Measurements from ENCODE around the gene TIFAB.

The TIFAB gene

GRCh38 chr5:135444360-135444759, 7.8 kb downstream of the TIFAB start:
- no peak for DNase-seq (ENCODE audit: low read depth in 1 of 2, low spot score in 1 of 2)

DNA sequence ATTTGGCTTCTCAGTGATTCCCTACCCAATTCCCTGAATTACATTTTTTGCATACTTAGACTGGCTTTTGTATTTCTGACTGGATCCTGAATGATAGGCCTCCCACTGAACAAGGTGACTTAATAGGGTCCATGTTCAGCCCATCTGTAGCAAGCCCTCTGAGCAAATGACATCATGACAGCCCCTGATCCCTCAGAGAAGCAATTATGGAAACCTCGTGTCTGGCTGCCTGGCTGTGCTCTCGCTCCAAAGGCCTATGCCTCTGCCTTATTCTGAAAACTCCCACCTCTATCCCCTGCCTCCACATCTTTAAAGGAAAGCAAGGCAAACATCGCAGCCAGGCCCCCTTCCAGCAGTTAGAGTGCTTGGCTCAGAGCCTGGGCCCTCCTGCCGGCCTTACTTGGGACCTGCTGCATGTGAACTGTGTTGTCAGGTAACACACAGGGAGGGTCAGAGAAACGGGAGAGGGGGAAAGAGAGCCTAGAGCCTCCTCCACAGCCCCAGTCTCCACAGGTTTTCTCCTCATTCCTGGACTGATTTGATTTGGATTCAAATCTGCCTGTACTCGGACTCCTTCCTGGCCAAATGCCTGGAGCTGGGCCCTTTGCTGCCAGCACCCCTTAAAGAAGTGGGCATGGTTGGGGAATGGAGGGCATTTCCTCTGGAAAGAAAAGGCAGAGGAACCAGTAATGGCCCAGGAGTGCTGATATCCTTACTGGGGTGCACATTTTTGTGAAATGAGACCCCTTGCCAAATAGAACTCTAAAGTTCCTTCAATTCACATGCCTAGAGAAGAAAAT, 8.8 kb downstream of the TIFAB start:
- DNase-seq (ENCODE audit: low read depth in 1 of 2, low spot score in 1 of 2): no peak

DNA sequence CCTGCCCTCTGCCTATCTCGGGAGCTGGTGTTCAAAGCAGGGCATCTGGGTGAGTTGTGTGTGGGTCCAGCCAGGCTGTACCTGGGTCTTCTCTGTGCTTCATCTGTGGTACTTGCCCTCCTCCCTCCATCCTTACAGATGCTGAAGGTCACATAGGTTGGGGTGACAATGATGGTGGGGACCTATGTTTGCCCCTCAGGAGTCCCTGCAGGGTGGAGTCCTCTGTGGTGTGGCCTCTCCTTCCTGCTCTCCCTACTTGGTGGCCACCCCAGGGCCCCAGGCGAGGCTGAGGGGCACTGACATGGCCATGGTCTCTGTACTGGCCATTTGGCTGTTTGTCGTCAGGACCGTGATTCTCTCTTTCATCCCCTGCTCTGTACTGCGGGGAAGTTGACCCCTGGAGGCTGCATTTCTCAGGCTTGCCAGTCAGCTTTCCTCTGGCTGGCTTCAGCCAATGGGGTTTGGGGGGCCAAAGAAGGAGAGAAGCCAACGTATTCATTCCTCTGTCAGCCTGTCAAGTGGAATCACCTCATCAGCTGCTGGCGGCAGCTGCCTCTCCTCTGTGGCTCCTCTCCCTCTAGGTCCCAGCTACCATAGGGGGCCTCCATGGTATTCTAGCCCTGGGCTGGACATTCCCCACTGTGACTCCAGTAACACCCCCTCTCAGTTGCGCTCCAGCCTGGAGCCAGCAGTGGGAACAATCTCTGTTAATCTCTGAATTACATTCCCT, 9.6 kb downstream of the TIFAB start:
- no peak for DNase-seq (ENCODE audit: low read depth in 1 of 2, low spot score in 1 of 2)

DNA sequence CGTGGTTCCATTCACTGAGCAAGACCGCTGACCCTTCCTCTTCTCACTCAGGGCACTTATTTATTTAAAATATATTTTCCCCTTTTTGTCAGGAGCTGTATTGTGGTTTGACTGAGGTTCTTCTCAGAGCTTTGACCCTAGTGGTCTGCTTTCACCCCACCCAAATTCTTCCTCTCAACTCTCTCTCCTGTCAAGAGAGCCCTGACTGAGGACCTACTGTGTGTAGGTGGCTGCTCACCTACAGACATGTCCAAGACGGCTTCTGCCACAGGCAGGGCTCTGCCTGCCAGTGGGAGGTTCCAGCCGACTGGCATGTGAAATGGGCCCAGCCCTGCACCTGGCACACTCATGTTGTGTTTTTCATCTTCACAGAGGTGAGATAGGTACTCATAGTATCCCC, 10.2 kb downstream of the TIFAB start:
- DNase-seq (ENCODE audit: low read depth in 1 of 2, low spot score in 1 of 2): no peak

DNA sequence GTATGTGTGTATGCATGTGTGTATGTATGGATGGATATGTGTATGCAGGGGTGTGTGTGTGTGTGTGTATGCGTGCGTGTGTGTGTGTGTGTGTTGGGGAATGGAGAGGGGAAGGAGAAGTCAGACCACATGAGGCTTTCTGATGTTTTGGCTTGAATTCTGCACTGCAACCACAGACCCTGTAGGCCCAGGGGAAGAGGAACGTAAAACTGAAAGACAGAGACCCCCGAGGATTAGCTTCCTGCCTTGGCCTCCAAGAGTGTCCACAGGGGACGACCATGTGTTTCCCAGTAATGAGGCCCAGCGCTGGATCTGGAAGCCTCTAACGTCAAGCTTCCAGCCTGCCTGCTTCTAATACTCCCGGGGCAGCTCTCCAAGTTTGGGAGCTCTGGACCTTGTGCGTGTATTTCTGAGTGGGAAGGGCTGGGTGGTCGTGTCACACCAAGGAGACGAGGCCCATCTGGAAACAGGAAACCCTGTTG, 10.8 kb downstream of the TIFAB start:
- no peak for DNase-seq (ENCODE audit: low read depth in 1 of 2, low spot score in 1 of 2)

DNA sequence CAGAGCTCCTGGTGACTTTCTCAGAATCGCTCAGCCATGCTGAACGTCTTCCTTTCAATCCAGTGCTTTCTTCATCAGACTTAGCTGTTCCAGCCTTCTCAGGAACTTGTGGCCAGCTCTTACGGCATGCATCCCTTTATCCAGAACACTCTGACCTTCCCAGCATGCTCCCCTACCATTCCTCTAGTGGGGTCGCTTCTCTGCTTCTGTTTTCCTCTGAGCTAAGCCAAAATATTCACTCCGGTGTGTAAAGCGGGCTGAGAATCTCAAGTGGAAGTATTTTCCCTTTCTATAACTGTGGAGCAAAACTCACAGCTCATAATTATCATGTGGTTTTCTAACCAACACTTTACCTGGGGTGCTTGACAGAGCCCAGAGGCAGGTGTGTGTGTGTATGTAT, 11.2 kb downstream of the TIFAB start:
- no peak for DNase-seq (ENCODE audit: low read depth in 1 of 2, low spot score in 1 of 2)

- DNase-seq (ENCODE audit: low read depth in 1 of 2, low spot score in 1 of 2): no peak
These were observed 12.6 kb downstream of the TIFAB start for GRCh38 chr5:135439231-135440205.

DNA sequence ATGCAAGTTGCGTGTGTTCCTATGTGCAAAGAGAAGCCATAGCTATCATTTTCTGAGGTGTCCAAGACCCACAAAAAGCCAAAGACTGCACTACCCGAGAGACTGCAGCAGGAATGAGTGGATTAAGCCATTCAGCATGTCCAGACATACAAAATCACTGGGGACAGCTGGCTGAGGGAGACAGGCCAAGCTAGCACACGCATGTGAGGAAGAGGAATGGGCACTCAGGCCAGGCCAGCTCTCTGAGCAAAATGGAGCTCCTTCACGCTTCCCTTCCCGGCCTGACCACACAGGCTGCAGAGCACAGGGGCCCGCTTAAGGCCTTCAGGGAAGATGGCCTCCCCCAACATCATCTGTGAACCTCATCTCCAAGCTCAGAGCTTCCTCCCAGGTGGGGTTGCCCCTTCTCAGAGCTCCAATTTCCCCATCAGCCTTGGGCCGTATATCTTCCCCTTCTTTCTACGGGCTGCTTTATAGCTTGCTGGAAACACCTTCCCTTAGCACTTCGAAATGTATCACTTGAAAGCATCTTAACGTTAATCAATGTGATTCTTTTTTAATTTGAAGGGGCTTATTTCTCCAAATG, 13.4 kb downstream of the TIFAB start:
- DNase-seq (ENCODE audit: low read depth in 1 of 2, low spot score in 1 of 2): no peak

- DNase-seq (ENCODE audit: low read depth in 1 of 2, low spot score in 1 of 2): no peak
These were observed 14.2 kb downstream of the TIFAB start for GRCh38 chr5:135437796-135438560.

DNA sequence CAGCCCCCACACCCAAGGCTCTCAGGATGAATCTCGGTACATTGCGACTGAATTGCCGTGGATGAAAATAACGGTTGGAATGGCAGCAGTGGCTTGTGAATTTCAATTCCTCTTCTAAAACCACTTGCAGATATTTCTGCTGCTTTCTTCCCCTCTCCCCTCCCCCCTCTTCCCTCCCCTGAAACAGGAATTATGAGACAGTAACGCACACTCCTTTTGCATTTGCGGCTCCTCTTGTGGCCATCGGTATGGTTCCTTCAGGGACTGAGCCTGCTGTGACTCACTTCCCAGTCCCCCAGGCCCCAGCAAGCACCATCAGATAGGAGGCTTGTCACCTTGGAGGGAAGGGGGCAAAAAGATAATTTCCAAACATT, 14.7 kb downstream of the TIFAB start:
- no peak for DNase-seq (ENCODE audit: low read depth in 1 of 2, low spot score in 1 of 2)

DNA sequence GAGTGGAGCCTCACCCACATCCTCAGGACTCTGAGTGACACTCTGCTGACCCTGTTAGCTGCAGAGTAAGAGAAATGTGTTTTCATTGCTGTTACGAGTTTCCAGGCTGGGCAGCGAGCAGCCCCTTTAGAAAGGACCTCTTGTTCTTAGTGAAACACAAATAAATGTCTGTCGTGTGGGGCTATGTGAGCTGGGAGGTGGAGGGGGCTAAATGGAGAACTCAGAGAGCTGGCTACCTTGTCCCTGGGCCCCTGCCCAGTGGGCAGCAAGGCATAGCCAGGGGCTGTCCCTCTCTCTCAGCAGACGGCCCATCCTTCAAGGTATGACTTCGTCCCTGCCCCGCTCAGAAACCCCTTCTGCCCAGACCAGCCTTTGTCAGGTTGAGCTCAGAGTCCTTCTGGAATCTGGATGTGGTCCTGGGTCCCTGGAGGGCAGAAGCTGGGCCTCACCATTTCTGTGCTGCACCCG, 15.2 kb downstream of the TIFAB start:
- DNase-seq (ENCODE audit: low read depth in 1 of 2, low spot score in 1 of 2): no peak

- DNase-seq (ENCODE audit: low read depth in 1 of 2, low spot score in 1 of 2): no peak
These were observed 16.5 kb downstream of the TIFAB start for GRCh38 chr5:135435467-135436330.

DNA sequence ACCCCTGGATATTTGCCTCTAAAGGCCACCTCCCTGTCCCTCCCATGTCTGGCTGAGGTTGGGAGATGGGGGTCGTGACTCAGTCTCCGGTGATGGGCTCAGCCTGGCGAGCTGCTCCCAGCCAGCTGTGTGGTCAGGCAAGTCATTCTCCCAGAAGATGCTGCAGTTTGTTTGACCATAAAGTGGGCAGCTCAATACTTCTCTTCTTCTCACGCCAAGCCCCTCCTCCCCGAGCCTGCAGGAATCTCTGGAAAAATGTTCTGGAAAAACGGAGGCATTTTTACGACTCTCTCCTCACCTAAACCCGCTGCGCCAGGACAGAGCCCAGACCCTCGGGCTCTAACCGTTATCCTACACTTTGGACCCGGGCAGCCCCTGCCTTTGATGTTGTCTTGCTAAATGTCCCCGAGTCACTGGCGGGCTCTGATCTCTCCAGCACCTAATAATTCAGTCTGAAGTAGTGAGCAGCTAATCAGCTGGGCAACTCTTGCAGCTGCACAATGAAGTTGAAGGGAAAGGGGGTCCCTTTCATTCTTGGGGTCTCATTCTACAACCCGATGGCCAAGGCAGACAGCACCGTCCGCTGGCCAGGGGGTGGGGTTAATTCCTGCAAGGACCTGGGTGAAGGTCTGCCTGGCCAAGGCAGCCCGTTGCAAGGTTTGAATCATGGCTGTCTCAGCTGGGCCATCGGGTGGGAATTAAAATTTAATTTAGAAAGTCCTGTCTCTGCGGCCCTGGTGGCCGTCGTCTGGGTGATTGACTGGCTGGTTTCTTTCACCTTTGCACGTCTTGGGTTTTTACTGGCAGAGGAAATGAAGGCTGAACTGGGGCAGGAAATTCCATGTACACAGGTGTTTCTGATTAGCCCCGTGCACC, 17.3 kb downstream of the TIFAB start:
- no peak for DNase-seq (ENCODE audit: low read depth in 1 of 2, low spot score in 1 of 2)

GRCh38 chr5:135433681-135434426, 18.3 kb downstream of the TIFAB start:
- DNase-seq (ENCODE audit: low read depth in 1 of 2, low spot score in 1 of 2): no peak

GRCh38 chr5:135432113-135432512, 20.0 kb downstream of the TIFAB start:
- DNase-seq (ENCODE audit: low read depth in 1 of 2, low spot score in 1 of 2): no peak

DNA sequence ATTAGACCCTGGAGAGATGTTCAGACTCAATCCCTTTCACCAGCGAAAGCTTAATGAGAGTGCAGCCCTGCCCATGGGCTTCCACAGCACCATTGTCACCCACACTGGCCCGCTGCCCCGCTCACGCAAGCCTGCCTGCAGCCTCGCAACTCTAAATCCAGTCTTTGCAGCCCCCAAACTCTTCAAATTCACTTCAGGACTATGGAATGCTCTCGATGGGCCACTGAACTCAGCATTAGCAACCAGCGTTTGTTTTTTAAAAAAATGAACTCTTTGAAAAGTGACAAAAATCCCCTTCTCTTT, 22.1 kb downstream of the TIFAB start:
- no peak for DNase-seq (ENCODE audit: low read depth in 1 of 2, low spot score in 1 of 2)

GRCh38 chr5:135429301-135430134, 22.6 kb downstream of the TIFAB start:
- DNase-seq (ENCODE audit: low read depth in 1 of 2, low spot score in 1 of 2): no peak
